Esophagus squamous epithelium (tissue), 4 donors: ENCODE data around the gene P2RY14.
"Not testable (repeated sequence)": the region's sequence is repeated elsewhere in the genome, so short reads cannot be mapped to it uniquely, and the experiment has no call there.

ENCODE experiments used
- CTCF ChIP-seq, 6 experiments: fragments of 450-650 bp in 4 of 6; fragments of 200-600 bp in 2 of 6; sonication (generic) in 2 of 6; IDR thresholded peaks; one replicate each; pipeline ENCODE4 v1.5.1; 2016 to 2019; ENCODE audit warnings: antibody characterized with exemption in 6 of 6, mild to moderate bottlenecking in 4 of 6, moderate library complexity in 4 of 6
- POLR2A ChIP-seq, 4 donors: fragments of 450-650 bp; IDR thresholded peaks; one replicate each; pipeline ENCODE4 v1.6.1; 2017; ENCODE audit warnings: antibody characterized with exemption in 4 of 4, mild to moderate bottlenecking in 4 of 4, moderate library complexity in 3 of 4

- TF ChIP-seq CTCF, POLR2A (IDR thresholded peaks at IDR 0.05): not testable (repeated sequence)
Measured at GRCh38 chr3:151242006-151242405, 36.3 kb downstream of the P2RY14 start.
